WTC11 (cell line): ENCODE data around the gene DAD1. TPM values are rescaled to one million over a fixed set of nuclear protein-coding genes. Genes with fewer than 3 reads are reported as not detected.

Source experiments
- ATAC-seq: fragments of 200-7000 bp; cut with Tn5 transposase; 2 replicates; pipeline ENCODE4 v1.10.0; 2021; ENCODE audit warnings: mild to moderate bottlenecking, moderate library complexity
- CTCF ChIA-PET: fragments of 300-600 bp; sonication (Branson Sonifier 250); formaldehyde crosslinking; loops from one replicate; lab custom pipeline; 2021; ENCODE audit warnings: antibody characterized with exemption; lab: Charles Lee
- POLR2A ChIA-PET: fragments of 350-600 bp; sonication (Branson Sonifier 250); formaldehyde crosslinking; loops from one replicate; lab custom pipeline; 2021; ENCODE audit warnings: antibody characterized with exemption; lab: Charles Lee
- DNase-seq: peaks from one replicate; pipeline ENCODE4 v3.0.0; 2021; ENCODE audit warnings: low spot score
- H3K27ac Mint-ChIP-seq: 2 replicates; pipeline ENCODE4 v1.8.0; 2021; ENCODE audit warnings: mixed read lengths
- H3K27me3 Mint-ChIP-seq: 2 replicates; pipeline ENCODE4 v1.8.0; 2021; ENCODE audit warnings: low read depth, mild to moderate bottlenecking, moderate library complexity, mixed read lengths
- H3K36me3 Mint-ChIP-seq: 2 replicates; pipeline ENCODE4 v1.8.0; 2021; ENCODE audit warnings: mixed read lengths
- H3K4me1 Mint-ChIP-seq: 2 replicates; pipeline ENCODE4 v1.8.0; 2022; ENCODE audit warnings: mixed read lengths
- H3K4me3 Mint-ChIP-seq: 2 replicates; pipeline ENCODE4 v1.8.0; 2021; ENCODE audit warnings: mild to moderate bottlenecking, moderate library complexity, mixed read lengths
- H3K9me3 Mint-ChIP-seq: 2 replicates; pipeline ENCODE4 v1.8.0; 2021; ENCODE audit warnings: mixed read lengths
- CBFB ChIP-seq: sonication (generic); formaldehyde crosslinking; IDR thresholded peaks from 2 replicates; pipeline ENCODE4 v1.8.1; 2022; ENCODE audit warnings: mild to moderate bottlenecking, low read depth, missing genetic modification reagents
- E2F1 ChIP-seq: sonication (generic); formaldehyde crosslinking; IDR thresholded peaks from 2 replicates; pipeline ENCODE4 v1.8.0; 2022; ENCODE audit warnings: mild to moderate bottlenecking, missing genetic modification reagents
- E2F5 ChIP-seq: sonication (generic); formaldehyde crosslinking; IDR thresholded peaks from 2 replicates; pipeline ENCODE4 v1.8.1; 2022; ENCODE audit warnings: mild to moderate bottlenecking, moderate library complexity, missing genetic modification reagents
- ERG ChIP-seq: fragments of 250-450 bp; sonication (Bioruptor Pico); IDR thresholded peaks from 2 replicates; pipeline ENCODE4 v1.8.0; 2021; ENCODE audit warnings: mild to moderate bottlenecking
- ESRRA ChIP-seq: sonication (generic); formaldehyde crosslinking; IDR thresholded peaks from 2 replicates; pipeline ENCODE4 v1.8.1; 2022; ENCODE audit warnings: mild to moderate bottlenecking, missing genetic modification reagents, borderline replicate concordance
- GTF2I ChIP-seq: fragments of 250-450 bp; sonication (Bioruptor Pico); conservative IDR thresholded peaks from 2 replicates; pipeline ENCODE4 v1.4.0; 2021; ENCODE audit warnings: mild to moderate bottlenecking
- NFATC4 ChIP-seq: fragments of 250-450 bp; sonication (Bioruptor Pico); IDR thresholded peaks from 2 replicates; pipeline ENCODE4 v1.9.0; 2021; ENCODE audit warnings: mild to moderate bottlenecking
- NR1H2 ChIP-seq: sonication (generic); formaldehyde crosslinking; IDR thresholded peaks from 2 replicates; pipeline ENCODE4 v1.9.0; 2021; ENCODE audit warnings: mild to moderate bottlenecking, moderate library complexity, missing genetic modification reagents
- SMAD3 ChIP-seq: sonication (generic); formaldehyde crosslinking; IDR thresholded peaks from 2 replicates; pipeline ENCODE4 v1.8.0; 2022; ENCODE audit warnings: missing genetic modification reagents, mild to moderate bottlenecking, borderline replicate concordance
- SP1 ChIP-seq: sonication (generic); formaldehyde crosslinking; conservative IDR thresholded peaks from 2 replicates; pipeline ENCODE4 v1.8.1; 2022; ENCODE audit warnings: missing genetic modification reagents
- STAT6 ChIP-seq: sonication (generic); formaldehyde crosslinking; conservative IDR thresholded peaks from 2 replicates; pipeline ENCODE4 v1.8.1; 2023; ENCODE audit warnings: mild to moderate bottlenecking, low read depth, missing genetic modification reagents, moderate library complexity
- USF1 ChIP-seq: sonication (generic); formaldehyde crosslinking; IDR thresholded peaks from 2 replicates; pipeline ENCODE4 v1.8.0; 2022; ENCODE audit warnings: mild to moderate bottlenecking, missing genetic modification reagents
- ZNF121 ChIP-seq: sonication (generic); formaldehyde crosslinking; IDR thresholded peaks from 2 replicates; pipeline ENCODE4 v1.8.0; 2023; ENCODE audit warnings: missing genetic modification reagents
- ZNF396 ChIP-seq: fragments of 250-450 bp; sonication (Bioruptor Pico); IDR thresholded peaks from 2 replicates; pipeline ENCODE4 v1.8.0; 2021; ENCODE audit warnings: mild to moderate bottlenecking, moderate library complexity, borderline replicate concordance
- ZNF416 ChIP-seq: fragments of 250-450 bp; sonication (Bioruptor Pico); IDR thresholded peaks from 2 replicates; pipeline ENCODE4 v1.9.0; 2021; ENCODE audit warnings: mild to moderate bottlenecking, inconsistent platforms
- ZNF423 ChIP-seq: fragments of 250-450 bp; sonication (Bioruptor Pico); IDR thresholded peaks from 2 replicates; pipeline ENCODE4 v2.1.2; 2022; ENCODE audit warnings: mild to moderate bottlenecking, moderate library complexity
- total RNA-seq: library from RNA; stranded (reverse); gene quantifications from 3 replicates; pipeline ENCODE4 v1.2.3, GENCODE V29; 2021

DAD1 gene
- total RNA-seq, 1 experiment from 2014 or later, result 125 TPM

- peaks cover 18% of the 10 kb centered on the region for H3K4me1 Mint-ChIP-seq
- ChIA-PET POLR2A (no interaction called here), CTCF (interaction anchor here (1.4 kb wide), 1 partner anchor 32 kb away, joined by 4 read pairs; no protein-coding TSS in a partner anchor)
- peaks cover 61% of the 10 kb centered on the region for H3K36me3 Mint-ChIP-seq
- no peak for TF ChIP-seq GTF2I
- no peak for TF ChIP-seq NFATC4
- TF ChIP-seq ZNF396 (CRISPR knock-in tag), result no peak
- TF ChIP-seq ZNF121 (CRISPR knock-in tag), result no peak
- TF ChIP-seq ZNF416, result no peak
- no peaks in the 10 kb centered on the region for H3K9me3 Mint-ChIP-seq
- 0 out of 2 replicates have a peak overlapping the region, but pooled peaks have one; percentile 22 for H3K27ac Mint-ChIP-seq
- DNase-seq (no peak), ATAC-seq (no peak)
- no peak overlapping the region for H3K4me3 Mint-ChIP-seq
- no peaks in the 10 kb centered on the region for H3K27me3 Mint-ChIP-seq
Measured at GRCh38 chr14:22602862-22603261, 13.8 kb upstream of the DAD1 start.

GRCh38 chr14:22601996-22602395, 13.0 kb upstream of the DAD1 start:
- DNase-seq, result no peak
- TF ChIP-seq SP1 (no peak), E2F1 (no peak), ESRRA (no peak)
- Mint-ChIP-seq H3K36me3 (peaks cover 52% of the 10 kb centered on the region), H3K27me3 (no peaks in the 10 kb centered on the region), H3K4me3 (no peak overlapping the region), H3K4me1 (peaks cover 24% of the 10 kb centered on the region), H3K9me3 (no peaks in the 10 kb centered on the region), H3K27ac (no peak overlapping the region)
- POLR2A ChIA-PET, result interaction anchor here (1.6 kb wide), 1 partner anchor 32 kb away, joined by 3 read pairs; no protein-coding TSS in a partner anchor
- ATAC-seq, result no peak
- CTCF ChIA-PET, result interaction anchor here (5.7 kb wide), 1 partner anchor 12 kb away, joined by 44 read pairs; the partner anchor contains the start of gene DAD1

- H3K4me3 Mint-ChIP-seq, result no peak overlapping the region
Measured at GRCh38 chr14:22601456-22601855, 12.4 kb upstream of the DAD1 start.

More at GRCh38 chr14:22601456-22601855, 12.4 kb upstream of the DAD1 start:
- POLR2A ChIA-PET, result interaction anchor here (1.6 kb wide), 1 partner anchor 31 kb away, joined by 3 read pairs; no protein-coding TSS in a partner anchor
- no peaks in the 10 kb centered on the region for H3K27me3 Mint-ChIP-seq
- no peaks in the 10 kb centered on the region for H3K9me3 Mint-ChIP-seq
- TF ChIP-seq E2F5, result no peak
- TF ChIP-seq CBFB, result no peak
- TF ChIP-seq STAT6 (CRISPR knock-in tag), result no peak
- TF ChIP-seq SMAD3 (CRISPR knock-in tag), result no peak
- no peak for TF ChIP-seq ZNF423 (CRISPR knock-in tag)
- no peak for TF ChIP-seq USF1 (CRISPR knock-in tag)
- TF ChIP-seq ERG (CRISPR knock-in tag), result no peak
- no peak for TF ChIP-seq NR1H2 (CRISPR knock-in tag)
- CTCF ChIA-PET, result interaction anchor here (5.7 to 10.2 kb wide), 2 partner anchors 12 to 31 kb away, joined by 44 to 117 read pairs; partner anchors contain the start of gene DAD1
- peaks cover 24% of the 10 kb centered on the region for H3K4me1 Mint-ChIP-seq
- DNase-seq, result no peak
- no peak for ATAC-seq
- H3K36me3 Mint-ChIP-seq, result peaks cover 49% of the 10 kb centered on the region
- no peak overlapping the region for H3K27ac Mint-ChIP-seq
